GM18526 (cell line): ENCODE measurements around the gene SCRN2.

ENCODE experiments used
- POLR2A ChIP-seq: IDR thresholded peaks from 3 replicates; pipeline ENCODE4 v1.6.1; 2011; ENCODE audit not compliant: insufficient read length; ENCODE audit errors: extremely low read depth

Gene SCRN2

GRCh38 chr17:47875011-47875985 is 34.2 kb upstream of the SCRN2 start:
- no peak for TF ChIP-seq POLR2A

DNA sequence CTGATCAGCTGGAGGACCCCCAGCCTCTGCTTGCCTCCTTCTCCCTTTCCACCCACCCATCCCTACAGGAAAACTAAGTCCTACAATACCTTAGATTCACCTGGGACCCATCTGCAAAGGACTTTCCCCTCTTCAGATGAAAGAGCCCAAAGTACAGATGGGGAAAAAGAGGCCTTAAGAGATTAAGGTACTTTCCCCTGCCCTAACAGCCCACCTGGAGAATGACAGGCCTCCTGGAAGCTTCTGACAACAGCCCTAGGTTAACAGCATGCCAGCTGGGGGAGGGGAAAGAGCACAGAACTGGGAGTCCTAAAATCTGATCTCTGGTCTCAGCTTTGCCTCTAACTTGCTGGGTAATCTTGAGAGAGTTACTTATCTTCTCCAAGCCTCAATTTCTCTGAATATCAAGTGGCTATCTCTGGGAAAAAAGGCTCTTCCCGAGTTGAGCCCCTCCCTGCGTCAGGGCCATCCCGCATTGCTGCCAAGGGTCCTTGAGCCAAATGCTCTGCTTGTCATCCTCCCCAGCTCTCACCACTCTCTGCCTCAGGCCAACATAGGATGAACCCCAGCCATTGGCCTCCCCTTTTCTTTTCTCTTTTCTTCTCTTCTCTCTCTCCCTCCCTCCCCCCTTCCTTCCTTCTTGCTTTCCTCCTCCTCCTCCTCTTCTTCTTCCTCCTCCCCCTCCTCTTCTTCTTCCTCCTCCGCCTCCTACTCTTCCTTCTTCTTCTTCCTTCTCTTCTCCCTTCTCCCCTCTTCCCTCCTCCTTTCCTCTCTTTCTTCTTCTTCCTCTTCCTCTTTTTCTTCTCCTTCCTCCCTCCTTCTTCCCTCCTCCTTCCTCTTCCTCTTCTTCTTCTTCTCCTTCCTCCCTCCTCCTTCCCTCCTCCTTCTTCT is 32.4 kb upstream of the SCRN2 start:
- no peak for TF ChIP-seq POLR2A

GRCh38 chr17:47872651-47873161 is 31.6 kb upstream of the SCRN2 start:
- TF ChIP-seq POLR2A, result no peak

GRCh38 chr17:47872019-47872650 is 31.1 kb upstream of the SCRN2 start:
- no peak for TF ChIP-seq POLR2A

DNA sequence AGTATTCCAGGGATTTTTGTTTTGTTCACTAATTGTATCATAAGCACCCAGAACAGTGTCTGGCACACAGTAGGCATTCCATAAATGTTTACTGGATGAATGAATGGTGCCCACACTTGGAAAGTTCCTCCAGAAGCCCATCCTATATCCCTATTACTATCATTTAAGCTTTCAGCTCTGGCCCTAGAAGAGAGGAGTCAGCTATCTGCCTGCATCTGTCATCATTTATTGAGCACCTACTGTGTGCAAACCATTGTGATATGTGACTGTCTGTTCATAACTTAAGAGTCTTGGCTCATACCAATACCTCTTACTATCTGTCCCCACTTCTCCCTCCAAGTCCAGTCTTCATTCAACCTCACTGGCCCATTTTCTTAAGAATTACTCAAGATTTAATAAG is 30.0 kb upstream of the SCRN2 start:
- no peak for TF ChIP-seq POLR2A

DNA sequence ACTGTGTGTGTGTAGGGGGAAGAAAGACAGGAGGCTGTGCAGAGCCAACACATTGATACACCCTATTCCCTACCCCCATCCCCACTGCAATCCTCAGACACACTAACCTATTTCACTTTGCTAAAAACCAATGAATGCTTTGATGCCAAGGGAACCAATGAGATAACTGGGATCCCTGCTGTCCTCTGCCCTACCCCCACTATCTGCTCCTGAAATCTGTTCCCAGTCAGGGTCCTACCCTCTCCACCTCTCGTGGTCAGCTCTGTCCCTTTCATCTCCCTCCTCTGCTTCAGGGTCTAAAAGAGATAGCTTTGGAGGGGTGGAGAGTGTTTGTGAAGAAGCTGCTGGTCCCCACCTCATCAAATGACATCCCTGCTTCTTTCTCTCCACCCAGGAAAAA is 29.0 kb upstream of the SCRN2 start:
- no peak for TF ChIP-seq POLR2A

GRCh38 chr17:47869114-47869513 is 28.0 kb upstream of the SCRN2 start:
- no peak for TF ChIP-seq POLR2A

DNA sequence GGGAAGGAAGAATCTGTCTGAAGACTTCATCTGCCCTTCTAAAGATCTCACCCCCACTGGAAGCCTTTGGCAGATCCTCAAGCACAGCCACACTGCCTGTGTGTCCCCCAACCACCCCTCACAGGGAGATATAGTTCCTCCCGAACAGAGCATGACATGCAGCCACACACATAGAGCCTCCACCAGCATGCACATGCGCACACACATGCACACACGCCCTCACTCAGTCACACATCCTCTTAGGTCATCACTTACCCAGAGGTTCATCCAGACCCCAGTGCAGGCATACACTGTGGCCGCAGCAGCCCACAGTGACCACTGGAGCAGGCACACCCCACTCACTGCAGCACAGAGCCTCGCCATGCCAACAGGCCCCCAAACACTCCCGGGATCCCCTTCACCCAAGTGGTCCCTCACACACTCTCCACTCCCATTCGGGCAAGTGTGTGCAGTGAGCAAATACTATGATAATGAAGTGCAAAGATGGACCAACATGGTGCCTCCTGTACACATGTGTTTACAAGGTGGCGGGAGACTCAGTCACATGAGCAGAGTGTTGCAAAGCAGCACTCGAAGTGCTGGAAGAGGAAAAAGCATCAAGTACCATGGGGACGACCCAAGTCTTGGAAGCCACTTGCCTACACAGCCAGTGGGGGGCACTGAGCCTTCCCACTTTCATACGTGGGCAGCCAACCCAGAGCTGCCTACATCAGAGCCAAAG is 26.9 kb upstream of the SCRN2 start:
- no peak for TF ChIP-seq POLR2A

GRCh38 chr17:47866941-47867340 is 25.9 kb upstream of the SCRN2 start:
- TF ChIP-seq POLR2A, result no peak

DNA sequence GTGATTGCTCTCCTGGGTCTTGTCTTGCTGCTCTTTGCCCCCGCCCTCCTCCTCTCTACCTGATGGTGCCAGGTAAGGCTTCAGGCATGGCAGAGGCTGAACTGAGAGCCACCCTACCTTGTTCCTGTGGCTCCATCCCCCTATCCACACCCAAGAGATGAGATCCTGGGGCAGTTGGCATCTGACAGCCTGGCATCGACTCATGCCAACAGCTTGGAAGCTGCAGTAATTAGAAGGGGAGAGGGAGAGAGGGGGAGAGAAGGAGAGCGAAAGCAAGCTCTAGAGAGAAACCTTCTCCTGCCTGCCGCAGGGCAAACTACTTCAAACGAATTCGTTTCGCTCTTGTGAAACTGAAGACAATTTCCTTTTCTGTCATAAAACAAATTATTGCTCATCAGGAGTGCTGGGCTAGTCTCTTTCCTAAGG is 23.7 kb upstream of the SCRN2 start:
- TF ChIP-seq POLR2A, result no peak

DNA sequence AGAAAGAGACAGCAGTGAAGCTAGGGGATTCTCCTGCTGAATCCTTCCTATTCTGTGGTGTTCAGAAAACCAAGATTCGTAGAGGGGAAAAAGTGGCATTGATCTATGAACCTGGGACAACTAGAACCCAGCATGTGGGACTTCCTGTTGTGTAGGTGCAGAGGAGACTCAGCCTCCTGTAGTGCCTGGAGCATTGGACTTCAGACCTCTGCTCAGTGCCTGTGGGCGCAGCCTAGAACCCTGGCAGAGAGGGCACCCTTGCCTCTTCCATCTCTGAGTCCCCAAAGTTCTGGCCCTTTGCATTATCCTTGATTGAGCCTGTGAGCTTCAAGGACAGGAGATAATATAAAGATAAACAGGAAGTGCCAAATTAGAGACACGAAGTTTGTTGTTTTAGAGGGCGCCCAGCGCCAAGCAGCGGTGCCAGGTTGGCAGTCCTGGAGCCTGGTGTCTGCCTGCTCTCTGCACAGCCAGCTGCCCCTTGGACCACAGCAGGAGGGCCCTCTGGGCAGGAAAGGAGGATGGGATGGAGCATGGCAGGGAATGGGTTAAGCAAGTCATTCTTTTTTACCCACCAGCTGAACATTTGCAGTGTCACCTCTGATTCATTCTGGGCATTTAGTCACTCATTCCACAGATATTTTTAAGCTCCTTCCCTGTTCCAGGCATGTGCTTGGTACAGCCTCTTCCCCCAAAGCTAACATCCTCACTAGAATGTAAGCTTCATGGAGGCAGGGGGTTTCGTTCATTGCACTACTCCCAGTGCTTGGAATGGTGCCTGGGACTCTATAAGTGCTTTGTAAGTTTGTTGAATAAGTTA is 21.8 kb upstream of the SCRN2 start:
- no peak for TF ChIP-seq POLR2A

DNA sequence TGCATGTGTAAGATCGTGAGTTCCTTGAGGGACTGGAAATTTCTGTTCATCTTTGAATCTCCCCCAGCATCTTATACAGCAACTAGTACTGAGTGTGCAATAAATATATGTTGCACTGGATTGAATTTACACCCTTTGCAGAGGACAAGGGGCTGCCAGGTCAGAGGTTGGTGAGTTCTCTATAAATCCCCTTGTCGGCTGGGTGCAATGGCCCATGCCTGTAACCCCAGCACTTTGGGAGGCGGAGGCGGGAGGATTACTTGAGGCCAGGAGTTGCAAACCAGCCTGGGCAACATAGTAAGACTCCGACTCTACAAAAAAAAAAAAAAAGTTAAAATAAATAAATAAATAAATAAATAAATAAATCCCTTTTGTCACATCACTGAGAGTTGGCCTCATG is 19.3 kb upstream of the SCRN2 start:
- TF ChIP-seq POLR2A, result no peak

DNA sequence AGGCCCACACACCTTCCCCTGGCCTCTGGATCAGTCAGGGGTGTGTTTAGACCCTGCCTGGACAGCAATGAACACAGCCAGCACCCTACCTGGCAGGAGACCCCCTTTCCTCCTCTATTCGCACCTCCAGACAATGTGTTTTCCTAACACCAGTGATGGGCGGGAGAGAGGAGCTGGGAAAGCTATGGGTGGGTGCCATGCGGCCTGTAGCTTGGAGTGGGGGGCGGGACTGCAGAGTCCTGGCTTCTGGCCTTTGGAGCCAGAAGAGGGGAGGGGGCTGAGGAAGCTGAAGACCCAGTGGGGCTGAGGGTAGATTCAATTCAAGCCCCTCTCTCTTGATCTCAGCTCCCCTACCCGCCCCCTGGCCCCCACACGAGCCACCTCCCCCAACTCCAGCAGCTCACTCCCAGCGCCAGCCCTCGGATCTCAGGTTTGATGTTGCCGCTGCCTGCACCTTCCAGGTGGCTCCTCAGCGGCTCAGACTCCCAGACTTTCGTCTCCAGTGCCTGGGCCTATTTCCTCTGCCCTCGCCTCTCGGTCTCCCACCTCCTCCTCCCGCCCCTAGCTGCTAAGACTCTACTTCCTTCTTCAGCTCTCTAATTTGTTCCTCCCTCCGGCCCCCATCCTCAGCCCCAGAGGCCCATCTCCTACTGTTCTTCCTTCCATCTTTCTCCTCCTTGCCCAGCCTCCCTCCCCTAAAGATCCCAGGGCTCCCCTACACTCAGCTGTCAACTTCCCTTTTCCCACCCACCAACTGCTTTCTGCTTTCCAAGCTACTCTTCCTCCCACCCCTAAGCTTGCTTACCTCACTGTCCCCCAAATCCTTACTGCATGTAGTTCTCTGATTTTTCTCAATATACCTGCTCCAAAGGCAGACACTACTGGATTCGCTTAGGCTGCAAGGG is 16.7 kb upstream of the SCRN2 start:
- no peak for TF ChIP-seq POLR2A
